HG02840 (cell line): Measurements from ENCODE around the gene LRRIQ3.
"Not testable (repeated sequence)": the region's sequence is repeated elsewhere in the genome, so short reads cannot be mapped to it uniquely, and the experiment has no call there.

Source experiments
- ATAC-seq: cut with Tn5 transposase; IDR thresholded peaks from one replicate; pipeline ENCODE4 v1.9.1; 2021; ENCODE audit warnings: mild to moderate bottlenecking, moderate library complexity, moderate number of reproducible peaks; ENCODE audit not compliant: unreplicated experiment, low FRiP score

LRRIQ3 gene

DNA sequence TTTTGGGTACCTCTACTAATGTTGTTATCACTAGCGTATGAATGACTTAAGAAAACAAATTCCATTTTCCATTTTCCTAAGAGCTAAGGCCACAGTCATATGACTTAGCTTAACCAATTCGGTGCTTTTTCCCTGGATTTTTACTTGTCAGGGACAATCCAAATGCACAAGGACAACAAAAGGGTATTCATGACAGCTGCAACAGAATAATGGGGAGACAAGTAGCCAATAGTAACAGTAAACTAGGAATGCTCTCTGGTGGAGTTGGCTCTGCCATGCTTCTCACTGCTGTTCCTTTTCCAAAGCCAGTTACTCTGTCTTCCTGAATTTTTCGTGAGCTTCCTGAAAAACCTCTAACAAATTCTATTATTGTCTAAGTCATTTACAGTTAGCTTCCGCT, 52.9 kb downstream of the LRRIQ3 start:
- no peak for ATAC-seq

GRCh38 chr1:74117370-74117769, 80.6 kb downstream of the LRRIQ3 start:
- not testable (repeated sequence) for ATAC-seq

GRCh38 chr1:74113333-74113732, 84.6 kb downstream of the LRRIQ3 start:
- no peak for ATAC-seq

- ATAC-seq = no peak
These were observed 90.6 kb downstream of the LRRIQ3 start for GRCh38 chr1:74107394-74107793.

DNA sequence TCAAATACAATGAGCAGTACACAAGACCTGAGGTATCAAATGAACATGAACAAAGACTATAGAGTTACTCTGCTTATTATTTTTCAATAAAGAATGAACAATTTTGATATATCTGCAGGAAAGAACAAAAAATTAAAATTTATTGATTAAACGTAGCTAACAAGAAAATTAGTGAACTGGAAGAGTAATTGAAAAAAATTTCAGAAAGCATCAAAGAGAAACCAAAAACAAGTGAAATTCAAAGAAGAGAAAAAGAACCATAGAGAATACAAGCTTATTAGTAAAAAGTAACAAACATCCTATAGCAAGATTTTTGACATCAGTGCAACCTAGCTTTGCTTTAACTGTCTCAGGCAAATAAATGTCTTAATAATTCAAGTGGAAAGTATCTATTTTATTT, 106.6 kb downstream of the LRRIQ3 start:
- ATAC-seq = no peak

DNA sequence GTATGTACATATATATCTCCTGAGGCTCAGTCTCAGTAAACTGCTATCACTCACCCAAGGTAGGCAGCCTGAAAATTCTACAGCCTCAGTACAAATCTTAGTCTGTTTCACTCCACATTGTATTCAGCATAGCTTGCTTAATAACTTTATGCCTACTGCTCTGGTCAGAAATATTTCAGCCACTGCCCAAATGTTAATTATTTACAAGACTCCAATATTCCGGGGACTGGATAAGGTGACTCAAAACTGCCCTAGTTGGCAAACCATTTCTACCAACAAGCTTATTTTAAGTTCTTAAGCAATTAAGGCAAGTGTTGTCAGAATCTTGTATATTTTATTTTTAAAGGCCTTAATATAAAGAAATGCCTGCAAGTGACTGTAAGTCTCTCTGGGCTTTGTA, 114.8 kb downstream of the LRRIQ3 start:
- no peak for ATAC-seq

DNA sequence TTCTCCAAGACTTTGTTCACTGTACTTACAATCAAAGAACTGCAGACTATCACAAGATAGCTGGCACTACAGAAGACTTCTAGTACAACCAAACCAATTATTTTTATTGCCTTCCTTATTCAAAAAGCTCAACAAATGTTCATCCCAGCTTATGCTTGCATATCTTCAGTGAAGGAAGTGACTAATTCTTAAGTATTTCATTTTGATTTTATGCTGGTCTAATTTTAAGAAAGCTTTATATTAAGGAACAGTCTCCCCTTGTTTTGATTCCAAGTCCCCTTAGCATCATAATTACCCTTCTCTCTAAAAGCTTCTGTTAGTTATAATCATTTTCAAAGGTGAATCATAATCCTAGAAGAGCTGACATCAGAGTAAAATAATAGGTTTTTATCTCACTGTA, 132.9 kb downstream of the LRRIQ3 start:
- no peak for ATAC-seq

GRCh38 chr1:74057719-74058118, 140.3 kb downstream of the LRRIQ3 start:
- no peak for ATAC-seq

DNA sequence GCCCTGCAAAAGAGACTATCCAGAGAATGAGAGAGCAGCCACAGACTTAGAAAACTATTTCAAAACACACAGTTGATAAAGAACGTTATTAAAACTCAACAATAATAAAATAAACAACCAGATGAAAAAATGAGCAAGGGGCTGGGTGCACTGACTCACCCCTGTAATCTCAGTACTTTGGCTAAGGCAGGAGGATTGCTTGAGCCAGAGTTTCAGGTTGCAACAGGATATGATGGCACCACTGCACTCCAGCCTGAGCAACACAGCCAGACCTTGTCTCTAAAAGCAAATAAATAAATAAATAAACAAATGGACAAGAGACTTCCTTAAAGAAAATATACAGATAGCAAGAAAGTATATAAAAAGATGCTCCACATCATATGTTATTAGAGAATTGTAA, 144.6 kb downstream of the LRRIQ3 start:
- no peak for ATAC-seq

DNA sequence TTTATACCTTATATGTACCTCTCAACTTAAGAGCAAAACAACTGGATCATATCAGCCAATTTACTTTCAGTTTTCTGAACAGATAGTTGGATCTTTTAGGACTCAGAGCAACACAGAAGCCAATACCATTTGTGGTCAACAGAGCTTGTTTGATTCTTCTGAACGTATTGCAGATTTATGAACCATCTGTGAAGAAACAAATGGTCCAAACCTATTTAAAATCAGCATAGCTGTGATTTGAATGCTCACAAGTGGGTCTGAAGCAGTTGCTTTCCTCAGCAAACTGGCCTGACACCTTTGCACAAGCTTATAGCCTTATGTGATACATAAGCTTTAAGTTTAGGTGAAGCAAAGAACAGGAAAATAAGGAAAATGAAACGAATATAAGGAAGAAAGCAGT, 147.6 kb downstream of the LRRIQ3 start:
- no peak for ATAC-seq

- ATAC-seq = no peak
These were observed 159.9 kb downstream of the LRRIQ3 start for GRCh38 chr1:74038042-74038441.

DNA sequence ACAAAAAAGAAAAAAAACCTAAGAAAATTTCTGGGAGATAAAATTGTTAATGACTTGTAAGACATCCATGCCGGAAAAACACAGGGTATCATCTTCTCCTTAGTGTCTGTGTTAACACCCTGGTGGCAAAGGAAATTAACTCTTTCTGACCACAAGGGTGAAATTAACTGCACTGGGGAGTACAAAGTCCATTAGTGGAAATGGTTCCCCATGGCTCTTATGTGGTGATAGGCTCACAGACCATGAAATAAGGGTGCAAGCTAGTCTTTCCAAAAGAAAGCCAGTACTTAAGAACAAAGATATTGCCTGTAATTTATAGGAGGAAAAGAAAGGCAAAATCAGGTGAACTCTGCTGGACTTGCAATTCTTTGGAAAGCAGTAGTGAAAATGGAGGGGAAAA, 185.4 kb downstream of the LRRIQ3 start:
- ATAC-seq = no peak

DNA sequence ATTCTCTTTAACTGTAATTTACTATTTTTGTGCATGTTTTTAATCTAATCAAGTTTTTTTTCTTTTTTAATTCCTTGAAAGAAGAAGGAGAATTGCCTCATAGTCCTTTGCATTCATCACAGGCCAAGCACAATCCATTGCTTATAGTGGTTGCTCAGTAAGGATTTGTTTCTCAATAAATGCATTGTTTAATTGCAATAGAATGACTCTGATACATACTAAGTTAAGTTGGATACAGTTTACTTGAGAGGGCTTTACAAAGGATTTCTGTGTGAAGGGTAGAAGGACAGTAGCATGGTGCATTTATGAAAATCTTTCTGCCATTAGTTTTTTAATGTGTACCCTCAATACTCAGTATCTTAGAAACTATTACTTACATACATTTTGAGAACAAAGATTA, 186.2 kb downstream of the LRRIQ3 start:
- no peak for ATAC-seq

DNA sequence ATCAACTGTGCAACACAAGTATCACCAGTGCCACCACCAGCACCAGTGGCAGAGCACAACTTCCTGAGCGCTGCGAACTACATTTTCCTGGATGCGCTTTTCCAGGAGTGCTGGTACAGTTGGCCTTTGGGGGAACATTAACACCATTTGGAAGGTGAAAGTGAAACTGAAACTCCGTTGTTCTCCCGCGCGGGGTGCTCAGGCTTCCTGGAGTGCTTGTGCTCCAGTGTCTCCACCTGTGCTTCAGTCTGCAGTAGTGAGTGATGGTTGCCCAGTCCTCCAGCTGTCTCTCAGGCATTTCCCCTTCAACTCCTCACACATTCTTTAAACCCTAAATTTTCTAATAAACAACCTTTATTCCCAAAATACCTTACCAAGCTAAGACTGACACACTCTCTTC, 187.8 kb downstream of the LRRIQ3 start:
- ATAC-seq = no peak

DNA sequence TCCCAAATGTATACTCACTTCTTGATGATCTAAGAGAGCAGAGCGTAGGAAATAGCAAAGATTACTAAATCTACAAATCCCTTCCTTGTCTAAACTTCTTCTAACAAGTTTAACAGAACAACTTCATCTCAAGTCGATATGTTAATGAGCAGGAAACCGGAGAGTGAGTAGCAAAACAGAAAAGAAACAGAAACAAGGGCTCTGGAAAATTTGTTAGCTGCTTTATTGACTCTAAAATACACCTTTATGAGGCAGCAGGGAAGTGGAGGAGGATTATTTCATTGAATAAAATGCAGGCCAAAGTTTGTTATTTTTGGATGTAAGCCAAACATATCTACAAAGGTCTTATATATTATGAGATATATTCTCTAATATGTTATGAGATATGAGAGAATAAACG, 192.4 kb downstream of the LRRIQ3 start:
- no peak for ATAC-seq

- no peak for ATAC-seq
These were observed 194.2 kb downstream of the LRRIQ3 start for GRCh38 chr1:74003806-74004205.

GRCh38 chr1:73998348-73998959, 199.5 kb downstream of the LRRIQ3 start:
- no peak for ATAC-seq

- ATAC-seq = no peak
These were observed 217.5 kb downstream of the LRRIQ3 start for GRCh38 chr1:73980324-73981040.

GRCh38 chr1:73979684-73980083, 218.3 kb downstream of the LRRIQ3 start:
- ATAC-seq = no peak

DNA sequence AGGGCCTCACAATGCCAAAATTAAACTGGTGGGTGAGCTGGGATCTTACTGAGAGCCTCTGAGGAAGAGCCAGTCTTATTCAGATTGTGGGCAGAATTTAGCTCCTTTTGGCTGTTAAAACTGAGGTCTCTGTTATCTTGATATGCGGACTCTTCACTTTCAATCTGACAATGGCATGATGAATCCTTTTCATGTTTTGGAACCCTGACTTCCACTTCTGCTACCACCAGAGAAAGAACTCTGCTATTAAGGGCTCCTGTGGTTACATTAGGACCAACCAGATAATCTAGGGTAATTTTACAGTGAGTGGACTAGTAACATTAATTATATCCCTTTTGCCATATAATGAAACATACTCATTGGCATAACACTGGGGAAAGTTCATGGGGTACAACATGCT, 219.0 kb downstream of the LRRIQ3 start:
- no peak for ATAC-seq
